ENCODE data around the gene BPGM. TPM values are rescaled to one million over a fixed set of nuclear protein-coding genes. Genes with fewer than 3 reads are reported as not detected.

BPGM gene
- total RNA-seq, 1 experiment from 2014 or later, result 14.0 TPM

GRCh38 chr7:134727711-134728110 lies 81.1 kb downstream of the BPGM start:
- CTCF ChIA-PET, result no interaction called here
- Histone ChIP-seq H3K9me3 (ENCODE audit: low read depth, low read length, poor library complexity, severe bottlenecking) (no peaks in the 10 kb centered on the region), H3K4me1 (ENCODE audit: insufficient read depth, low read length, poor library complexity, severe bottlenecking) (no peaks in the 10 kb centered on the region), H3K4me3 (ENCODE audit: low read depth, low read length, poor library complexity, severe bottlenecking) (no peak overlapping the region), H3K27ac (ENCODE audit: low read depth, low read length, poor library complexity, severe bottlenecking) (no peak overlapping the region), H3K27me3 (replicated peaks; ENCODE audit: insufficient read depth, low read depth, low read length, poor library complexity) (no peaks in the 10 kb centered on the region), H3K36me3 (ENCODE audit: insufficient read depth, low read length, poor library complexity, severe bottlenecking) (no peaks in the 10 kb centered on the region)
- no peak for DNase-seq (ENCODE audit: low spot score)
- BruUV-seq (replicated peaks), result no TSS peak
- TF ChIP-seq, protein P1, sequence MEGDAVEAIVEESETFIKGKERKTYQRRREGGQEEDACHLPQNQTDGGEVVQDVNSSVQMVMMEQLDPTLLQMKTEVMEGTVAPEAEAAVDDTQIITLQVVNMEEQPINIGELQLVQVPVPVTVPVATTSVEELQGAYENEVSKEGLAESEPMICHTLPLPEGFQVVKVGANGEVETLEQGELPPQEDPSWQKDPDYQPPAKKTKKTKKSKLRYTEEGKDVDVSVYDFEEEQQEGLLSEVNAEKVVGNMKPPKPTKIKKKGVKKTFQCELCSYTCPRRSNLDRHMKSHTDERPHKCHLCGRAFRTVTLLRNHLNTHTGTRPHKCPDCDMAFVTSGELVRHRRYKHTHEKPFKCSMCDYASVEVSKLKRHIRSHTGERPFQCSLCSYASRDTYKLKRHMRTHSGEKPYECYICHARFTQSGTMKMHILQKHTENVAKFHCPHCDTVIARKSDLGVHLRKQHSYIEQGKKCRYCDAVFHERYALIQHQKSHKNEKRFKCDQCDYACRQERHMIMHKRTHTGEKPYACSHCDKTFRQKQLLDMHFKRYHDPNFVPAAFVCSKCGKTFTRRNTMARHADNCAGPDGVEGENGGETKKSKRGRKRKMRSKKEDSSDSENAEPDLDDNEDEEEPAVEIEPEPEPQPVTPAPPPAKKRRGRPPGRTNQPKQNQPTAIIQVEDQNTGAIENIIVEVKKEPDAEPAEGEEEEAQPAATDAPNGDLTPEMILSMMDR (conservative IDR thresholded peaks at IDR 0.05; ENCODE audit: low read depth, low read length), result no peak
- TF ChIP-seq EZH2 (IDR thresholded peaks at IDR 0.05; ENCODE audit: borderline replicate concordance, low read depth, low read length, poor library complexity, severe bottlenecking), result no peak
- intact Hi-C loops (cut with micrococcal nuclease; ENCODE audit: unreplicated experiment), result no loop called here
- POLR2A ChIA-PET (ENCODE audit: low non-redundant PET), result interaction anchor here (0.6 kb wide), 1 partner anchor 79 kb away, joined by 4 read pairs; no protein-coding TSS in a partner anchor

Other genes with a start within 250 kb of the BPGM start
- gene AKR1B1, start 187.8 kb upstream of the BPGM start, total RNA-seq (2021), result 104 and 111 TPM in 2 replicates
- gene AKR1B10, start 119.3 kb upstream of the BPGM start, total RNA-seq (2021), result 0.52 TPM in 1 of 2 replicates, not detected in the other
- gene AKR1B15, start 97.7 kb upstream of the BPGM start, total RNA-seq (2021), result not detected in 2 replicates
- gene CALD1, start 132.8 kb downstream of the BPGM start, total RNA-seq (2021), result 47.9 and 48.0 TPM in 2 replicates